Pancreas (tissue), 10 donors: ENCODE measurements around the gene NETO2. TPM values are rescaled to one million over a fixed set of nuclear protein-coding genes. Genes with fewer than 3 reads are reported as not detected.

Experiments used
- ATAC-seq, 4 donors: fragments of 200-7000 bp; cut with Tn5 transposase; one replicate each; pipeline versions ENCODE4 v1.8.0 to v1.9.1; 2020; ENCODE audit warnings: mild to moderate bottlenecking in 4 of 4, moderate library complexity in 4 of 4
- DNase-seq, 6 donors: peaks; one replicate each; pipeline ENCODE4 v3.0.0-alpha.2; 2020
- FAIRE-seq: peaks from 2 replicates; lab custom pipeline; 2012; peaks lifted over from hg19 to GRCh38; lab: Jason Lieb, UNC
- H3K27ac ChIP-seq, 4 donors: fragments of 200-600 bp; sonication (generic); 1 replicate in 3 of 4; 2 replicates in 1 of 4; pipeline versions ENCODE4 v1.5.0 to v1.8.0; 2020
- H3K27me3 ChIP-seq, 4 donors: fragments of 200-600 bp; one replicate each; pipeline ENCODE4 v1.8.0; 2021
- H3K36me3 ChIP-seq, 3 donors: fragments of 200-600 bp; sonication (generic) in 1 of 3; one replicate each; pipeline versions ENCODE4 v1.5.0 to v1.8.0; 2020 to 2021
- H3K4me1 ChIP-seq, 3 donors: fragments of 200-600 bp; one replicate each; pipeline ENCODE4 v1.8.0; 2021
- H3K4me3 ChIP-seq, 4 donors: fragments of 200-600 bp; sonication (generic) in 2 of 4; one replicate each; pipeline versions ENCODE4 v1.5.0 to v1.8.0; 2020 to 2021
- H3K9me3 ChIP-seq, 4 donors: fragments of 200-600 bp; one replicate each; pipeline ENCODE4 v1.8.0; 2021
- CTCF ChIP-seq, 4 donors: fragments of 200-600 bp; sonication (generic) in 3 of 4; IDR thresholded peaks; one replicate each; pipeline versions ENCODE4 v1.5.0 to v1.8.0; 2021; ENCODE audit warnings: antibody characterized with exemption in 4 of 4
- WGBS, 2 donors: extraction: QIAGEN DNeasy Blood & Tissue Kit; methylation state at CpG; one replicate each; pipeline ENCODE4 v1.1.7; 2013; 5-methylcytosine and 5-hydroxymethylcytosine counted together
- intact Hi-C, 3 donors: fragments of 100-400 bp; cut with DNase I; formaldehyde crosslinking; loops; one replicate each; pipeline versions ENCODE4 v1.11.1 to v1.14.2; 2022
- polyA plus RNA-seq, 2 donors: library from polyadenylated mRNA; stranded (reverse); fragments of 200-250 nt; gene quantifications; one replicate each; pipeline ENCODE4 v1.2.3, GENCODE V29; 2013
- total RNA-seq, 6 donors: library from RNA; stranded (reverse); fragmentation: NEBNext Ultra II Directional in 4 of 6; extraction: Animal tissue kit (Norgen Biotek cat#: 25700) in 4 of 6; gene quantifications; one replicate each; pipeline versions ENCODE4 v1.2.1 to v1.2.4, GENCODE V29; 2021 to 2023
- donor health status: healthy with polysubstance abuse.
- donor health status: DM: no; HTN: no; CAD: no; lungs with moderate emphysema.
- donor health status: DM: no; HTN: no; CAD: no.
- donor health status: control.
- donor health status: control.
- donor health status: Bipolar disorder and iron deficiency.
- donor health status: DM: yes; HTN: yes; CAD: no.
- donor health status: DM: no; HTN: no; CAD: no.
- donor health status: DM: no; HTN: no; CAD: no.
- donor health status: DM: yes; HTN: yes; CAD: no.

NETO2 gene
- total and polyA plus RNA-seq, 8 donors = 0.12 to 2.9 (median 0.57) TPM

- Histone ChIP-seq H3K36me3 (no peaks in the 10 kb centered on the region), H3K27ac (no peak overlapping the region), H3K4me1 (no peaks in the 10 kb centered on the region), H3K4me3 (no peak overlapping the region), H3K27me3 (no peaks in the 10 kb centered on the region), H3K9me3 (no peaks in the 10 kb centered on the region)
- DNase-seq (no peak), FAIRE-seq (no peak), ATAC-seq (no peak)
- TF ChIP-seq CTCF (IDR thresholded peaks at IDR 0.05) = no peak
- intact Hi-C loops = no loop called here
- 74 to 83% methylated on average over 5 of the region's 5 CpGs for WGBS, 2 donors
Measured at GRCh38 chr16:47053895-47054294, 89.8 kb downstream of the NETO2 start.

- Histone ChIP-seq H3K9me3 (no peaks in the 10 kb centered on the region), H3K27me3 (no peaks in the 10 kb centered on the region), H3K36me3 (no peaks in the 10 kb centered on the region), H3K4me1 (no peaks in the 10 kb centered on the region), H3K27ac (no peak overlapping the region), H3K4me3 (no peak overlapping the region)
- ATAC-seq (no peak), DNase-seq (no peak), FAIRE-seq (no peak)
- intact Hi-C loops = no loop called here
- TF ChIP-seq CTCF (IDR thresholded peaks at IDR 0.05) = no peak
- WGBS, 2 donors = 90 to 92% methylated on average over 13 of the region's 13 CpGs
Measured at GRCh38 chr16:47052666-47053640, 90.8 kb downstream of the NETO2 start.

GRCh38 chr16:47051031-47051430, 92.7 kb downstream of the NETO2 start:
- no peak for TF ChIP-seq CTCF (IDR thresholded peaks at IDR 0.05)
- H3K4me3 ChIP-seq = no peak overlapping the region
- H3K4me1 ChIP-seq = no peaks in the 10 kb centered on the region
- H3K27ac ChIP-seq = no peak overlapping the region
- intact Hi-C loops = no loop called here
- DNase-seq (no peak), FAIRE-seq (no peak), ATAC-seq (no peak)
- WGBS, 2 donors = 83 to 90% methylated on average over 10 of the region's 10 CpGs
- no peaks in the 10 kb centered on the region for H3K27me3 ChIP-seq
- H3K9me3 ChIP-seq = no peaks in the 10 kb centered on the region
- no peaks in the 10 kb centered on the region for H3K36me3 ChIP-seq

- DNase-seq (no peak), FAIRE-seq (no peak), ATAC-seq (no peak)
- no peaks in the 10 kb centered on the region for H3K27me3 ChIP-seq
- H3K27ac ChIP-seq = no peak overlapping the region
- H3K4me3 ChIP-seq = no peak overlapping the region
- intact Hi-C loops = loop anchor here in 1 of 3 donors (10.0 kb wide), 1 partner anchor 1115 kb away; no protein-coding TSS in a partner anchor
- H3K36me3 ChIP-seq = no peaks in the 10 kb centered on the region
- WGBS, 2 donors = 75 to 76% methylated on average over 12 of the region's 12 CpGs
- no peak for TF ChIP-seq CTCF (IDR thresholded peaks at IDR 0.05)
- H3K4me1 ChIP-seq = no peaks in the 10 kb centered on the region
- H3K9me3 ChIP-seq = no peaks in the 10 kb centered on the region
Measured at GRCh38 chr16:47049901-47050583, 93.7 kb downstream of the NETO2 start.
